ENCODE measurements around the gene TMA7.
"Not testable (repeated sequence)": the region's sequence is repeated elsewhere in the genome, so short reads cannot be mapped to it uniquely, and the experiment has no call there.

TMA7 gene

DNA sequence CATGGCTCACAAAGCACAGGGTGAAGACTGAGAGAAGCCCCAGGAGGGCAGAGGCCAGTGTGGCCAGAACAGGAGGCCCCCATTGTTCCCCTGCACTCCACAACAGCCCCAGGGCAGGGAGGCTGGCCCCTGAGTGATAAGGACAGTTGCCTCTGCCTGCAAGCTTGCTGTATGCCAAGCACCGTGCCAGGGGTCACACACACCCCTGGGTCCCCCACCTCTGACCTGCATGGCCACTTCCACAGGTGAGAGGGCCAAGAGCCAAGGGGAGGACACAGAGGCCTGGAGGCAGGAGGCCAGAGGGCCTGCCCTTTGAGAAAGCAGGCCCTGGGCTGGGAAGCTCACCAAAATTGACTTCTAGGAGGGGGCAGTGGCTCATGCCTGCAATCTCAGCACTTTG, 30.2 kb downstream of the TMA7 start:
- DNase-seq: no peak

DNA sequence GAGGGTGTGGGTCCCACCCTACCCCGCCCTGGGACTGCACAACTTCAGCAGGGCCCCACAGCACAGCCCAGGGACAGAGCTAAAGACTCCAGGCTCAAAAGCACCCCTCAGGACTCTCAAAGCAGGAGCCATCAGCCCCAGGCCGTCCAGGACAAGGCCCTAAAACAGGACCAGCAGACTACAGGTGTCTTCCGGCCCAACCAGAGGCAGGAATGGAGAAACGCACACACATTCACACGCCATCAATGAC, 32.5 kb downstream of the TMA7 start:
- no peak for DNase-seq

DNA sequence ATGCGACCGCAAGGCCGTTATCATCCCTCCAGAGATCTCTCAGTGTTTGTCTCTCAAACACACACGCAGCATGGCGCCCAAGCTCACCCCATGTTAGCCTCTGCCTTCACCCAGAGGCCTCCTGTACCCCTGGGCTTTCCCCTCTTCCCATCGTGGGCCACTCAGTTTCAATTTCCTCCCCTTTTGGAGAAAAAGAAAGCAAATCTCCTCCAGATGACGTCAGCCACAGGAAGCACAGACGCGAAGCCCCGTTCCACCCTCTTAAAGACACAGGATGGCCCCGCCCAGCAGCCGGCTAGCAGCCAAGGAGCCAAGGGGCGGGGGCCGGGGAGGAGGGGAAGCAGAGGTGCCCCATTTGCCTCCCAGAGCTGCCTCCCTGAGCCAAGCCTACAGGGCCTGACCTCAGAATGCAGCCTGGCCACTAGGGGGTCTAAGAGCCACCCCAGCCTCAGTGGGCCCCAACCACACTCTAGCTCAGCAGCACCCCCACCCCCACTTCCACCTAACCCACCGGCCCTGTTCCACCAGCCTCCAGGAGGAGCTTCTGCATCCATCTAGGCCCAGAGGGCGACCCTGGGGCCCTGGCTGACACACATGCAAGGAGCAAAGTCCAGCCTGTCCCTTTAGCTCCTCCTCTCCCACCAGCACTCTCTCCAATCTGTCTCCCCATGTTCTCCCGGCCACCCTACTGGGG, 33.0 kb downstream of the TMA7 start:
- no peak for DNase-seq

DNA sequence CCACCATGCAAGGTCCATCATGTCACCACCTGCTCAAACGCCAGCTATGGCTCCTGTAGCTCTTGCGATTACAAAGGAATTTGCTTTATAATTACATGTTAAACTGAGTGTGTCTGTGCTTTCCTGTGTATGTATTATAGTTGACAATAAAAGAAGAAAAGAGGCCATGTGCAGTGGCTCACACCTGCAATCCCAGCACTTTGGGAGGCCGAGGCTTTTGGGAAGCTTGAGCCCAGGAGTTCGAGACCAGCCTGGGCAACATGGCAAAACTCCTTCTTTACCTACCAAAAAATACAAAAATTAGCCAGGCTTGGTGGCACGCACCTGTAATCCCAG, 33.5 kb downstream of the TMA7 start:
- DNase-seq: no peak

DNA sequence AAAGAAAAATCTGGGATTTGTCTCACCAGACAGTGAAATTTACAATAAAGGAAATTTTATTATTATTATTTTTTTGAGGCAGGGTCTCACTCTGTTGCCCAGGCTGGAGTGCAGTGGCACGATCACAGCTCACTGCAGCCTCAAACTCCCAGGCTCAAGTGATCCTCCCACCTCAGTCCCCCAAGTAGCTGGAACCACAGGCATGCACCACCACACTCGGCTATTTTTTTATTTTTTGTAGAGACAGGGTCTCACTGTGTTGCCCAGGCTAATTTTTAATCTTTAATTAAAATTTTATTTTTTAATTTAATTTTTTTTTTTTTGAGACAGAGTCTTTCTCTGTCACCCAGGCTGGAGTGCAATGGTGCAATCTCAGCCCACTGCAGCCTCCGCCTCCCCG, 34.0 kb downstream of the TMA7 start:
- not testable (repeated sequence) for DNase-seq

DNA sequence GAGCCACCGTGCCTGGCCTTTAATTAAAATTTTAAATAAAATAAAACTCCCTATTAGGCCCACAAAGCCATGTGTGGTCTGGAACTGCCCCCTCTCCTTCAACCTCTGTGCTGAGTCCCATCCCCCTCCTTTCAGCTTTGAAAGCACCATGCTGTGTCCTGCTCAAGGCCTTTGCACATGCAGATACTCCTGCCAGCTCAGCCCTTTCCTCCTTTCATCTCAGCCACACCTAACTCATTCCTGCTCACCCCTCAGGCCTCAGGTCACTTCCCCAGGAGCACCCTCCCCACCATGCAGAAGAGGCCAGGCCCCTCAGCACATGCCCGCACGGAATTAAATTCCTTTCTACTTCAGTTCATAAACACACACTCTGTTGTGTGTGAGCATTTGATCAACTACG, 34.6 kb downstream of the TMA7 start:
- no peak for DNase-seq

DNA sequence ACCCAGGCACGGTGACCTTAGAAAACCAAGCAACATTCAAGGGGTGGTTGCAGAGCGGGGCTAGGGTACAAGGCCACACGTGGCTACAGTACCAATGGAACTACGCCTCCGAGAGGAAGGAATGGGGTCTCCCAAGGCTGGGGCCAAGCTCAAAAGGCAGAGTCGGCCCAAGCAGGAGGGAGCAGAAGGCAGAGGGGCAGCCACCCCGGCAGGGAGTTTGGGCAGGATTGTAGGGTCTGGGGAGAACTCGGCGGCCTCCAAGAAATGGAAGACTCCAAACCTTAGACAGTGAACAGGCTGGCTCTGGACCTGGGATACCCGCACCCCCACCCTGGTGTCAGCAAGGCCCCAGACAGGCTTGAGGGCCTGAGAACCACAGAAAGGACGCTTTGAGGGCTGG, 35.1 kb downstream of the TMA7 start:
- no peak for DNase-seq

DNA sequence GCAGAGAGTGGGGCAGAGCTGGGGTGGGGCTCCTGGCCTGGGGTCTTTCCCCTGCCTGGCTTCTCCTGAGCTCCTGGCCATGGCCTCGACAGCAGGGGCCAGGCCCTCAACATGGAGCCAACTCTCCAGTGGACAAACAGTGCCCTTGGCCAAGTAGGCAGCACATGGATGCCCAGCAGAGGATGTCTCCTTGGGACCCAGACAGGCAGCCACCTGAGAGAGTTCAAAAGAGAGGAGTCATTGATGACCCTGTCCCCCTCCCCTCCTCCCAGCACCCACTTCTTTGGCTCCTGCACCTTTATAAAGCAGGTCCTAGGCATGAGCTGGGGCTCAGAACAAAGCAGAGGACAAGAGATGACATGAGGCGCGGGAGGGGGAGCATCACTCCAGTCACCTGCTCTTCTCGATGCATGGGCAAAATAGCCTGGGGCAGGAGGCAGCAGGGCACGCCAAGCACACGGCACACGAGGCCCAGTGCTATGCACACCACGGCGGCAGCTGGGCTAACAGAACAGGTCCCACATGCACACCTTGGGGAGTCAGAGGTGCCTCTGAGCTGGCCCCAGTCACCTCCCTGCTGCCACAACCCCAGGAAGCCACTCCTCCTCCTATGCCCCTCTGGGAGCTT, 36.5 kb downstream of the TMA7 start:
- DNase-seq: no peak

DNA sequence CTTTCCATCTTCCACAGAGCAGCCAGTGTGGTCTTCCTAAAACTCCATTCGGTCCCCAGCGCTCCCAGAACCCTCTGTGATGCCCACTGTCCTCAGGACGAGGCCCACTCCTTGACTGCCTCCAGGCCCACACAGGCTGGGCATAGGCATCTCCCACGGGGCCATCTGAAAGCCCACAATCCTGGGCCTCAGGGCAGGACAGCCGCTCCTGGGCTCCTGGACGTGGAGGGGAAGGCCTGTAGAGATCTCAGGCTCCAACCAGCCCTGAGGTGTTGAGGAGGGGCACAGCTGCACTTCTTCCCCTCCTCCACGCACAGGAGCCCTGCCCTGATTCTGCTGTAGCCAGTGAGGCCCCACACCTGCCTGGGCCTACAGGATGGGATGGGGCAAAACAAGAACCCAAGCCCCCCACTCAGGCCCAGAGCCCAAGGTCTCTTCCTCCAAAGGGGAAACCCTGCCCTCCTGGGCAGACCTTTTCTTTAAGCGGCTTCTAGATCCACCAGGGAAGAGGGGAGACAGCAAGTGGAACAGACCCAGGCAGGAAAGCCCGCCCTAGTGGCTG, 38.0 kb downstream of the TMA7 start:
- DNase-seq: no peak

DNA sequence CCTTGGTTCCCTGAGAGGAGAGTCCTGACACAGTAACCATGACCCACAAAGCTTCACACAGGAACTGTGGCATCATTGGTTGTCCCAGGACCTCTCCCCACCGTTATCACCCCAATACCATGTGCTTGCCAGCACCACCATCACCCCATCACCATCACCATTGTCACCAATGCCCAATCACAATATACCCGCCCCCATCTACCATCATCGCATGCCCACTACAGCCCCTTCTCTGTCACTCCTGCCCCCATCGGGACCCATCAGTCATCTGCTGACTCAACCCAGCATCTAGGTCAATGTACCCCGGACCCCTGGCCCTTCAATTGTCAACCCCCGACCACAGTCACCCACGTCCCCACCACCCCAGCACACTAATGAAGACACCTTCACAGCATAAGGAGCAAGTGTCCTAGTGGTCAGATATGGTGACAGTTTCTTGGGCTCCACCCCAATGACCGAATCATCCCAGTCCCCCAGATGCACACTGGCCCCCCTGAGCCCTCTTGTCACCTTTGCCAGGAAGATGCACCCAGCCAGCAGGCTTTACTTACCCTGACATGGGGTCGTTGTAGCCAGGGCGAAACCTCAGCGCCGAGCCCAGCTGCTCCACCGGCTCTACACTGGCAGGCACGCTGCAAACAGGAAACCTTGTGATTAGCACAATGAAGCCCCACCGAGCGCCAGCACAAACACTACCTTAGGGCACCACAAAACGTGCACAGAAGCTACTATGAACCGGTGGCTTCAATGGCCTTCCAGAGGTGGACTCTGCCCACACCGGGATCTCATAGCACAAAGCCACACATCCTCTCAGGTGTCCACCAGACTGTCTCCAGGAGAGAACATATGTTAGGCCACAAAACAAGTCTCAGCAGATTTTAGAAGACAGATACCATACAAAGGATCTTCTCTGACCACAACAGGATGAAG, 38.8 kb downstream of the TMA7 start:
- DNase-seq: no peak

DNA sequence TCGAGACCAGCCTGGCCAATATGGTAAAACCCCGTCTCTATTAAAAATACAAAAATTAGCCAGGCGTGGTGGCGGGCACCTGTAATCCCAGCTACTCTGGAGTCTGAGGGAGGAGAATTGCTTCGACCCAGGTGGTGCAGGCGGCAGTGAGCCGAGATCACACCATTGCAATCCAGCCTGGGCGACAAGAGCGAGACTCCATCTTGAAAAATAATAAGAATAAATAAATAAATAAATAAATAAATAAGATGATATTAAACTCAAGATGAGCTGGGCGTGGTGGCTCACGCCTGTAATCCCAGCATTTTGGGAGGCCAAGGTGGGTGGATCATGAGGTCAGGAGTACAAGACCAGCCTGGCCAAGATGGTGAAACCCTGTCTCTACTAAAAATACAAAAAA, 40.8 kb downstream of the TMA7 start:
- not testable (repeated sequence) for DNase-seq

DNA sequence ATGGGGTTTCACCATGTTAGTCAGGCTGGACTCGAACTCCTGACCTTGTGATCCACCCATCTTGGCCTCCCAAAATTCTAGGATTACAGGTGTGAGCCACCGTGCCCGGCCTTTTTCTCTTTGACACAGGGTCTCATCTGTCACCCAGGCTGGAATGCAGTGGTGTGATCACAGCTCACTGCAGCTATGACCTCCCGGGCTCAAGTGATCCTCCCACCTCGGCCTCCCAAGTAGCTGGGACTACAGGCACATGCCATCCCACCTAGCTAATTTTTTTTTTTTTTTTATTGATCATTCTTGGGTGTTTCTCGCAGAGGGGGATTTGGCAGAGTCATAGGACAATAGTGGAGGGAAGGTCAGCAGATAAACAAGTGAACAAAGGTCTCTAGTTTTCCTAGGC, 42.8 kb downstream of the TMA7 start:
- not testable (repeated sequence) for DNase-seq

DNA sequence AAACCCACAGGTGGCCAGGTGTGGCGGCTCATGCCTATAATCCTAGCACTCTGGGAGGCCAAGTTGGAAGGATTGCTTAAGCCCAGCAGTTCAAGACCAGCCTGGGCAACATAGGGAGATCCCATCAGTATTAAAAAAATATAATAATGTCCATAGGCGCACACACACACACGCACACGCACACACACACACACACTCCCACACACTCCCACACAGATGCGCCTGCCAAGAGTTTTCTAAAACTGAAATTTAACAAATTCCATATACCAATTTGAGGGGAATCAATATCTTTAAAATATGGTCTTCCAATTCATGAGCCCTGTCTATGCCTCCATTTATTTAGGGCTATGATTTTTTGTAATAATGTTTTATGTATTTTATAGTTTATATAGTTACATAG, 46.9 kb downstream of the TMA7 start:
- DNase-seq: no peak

DNA sequence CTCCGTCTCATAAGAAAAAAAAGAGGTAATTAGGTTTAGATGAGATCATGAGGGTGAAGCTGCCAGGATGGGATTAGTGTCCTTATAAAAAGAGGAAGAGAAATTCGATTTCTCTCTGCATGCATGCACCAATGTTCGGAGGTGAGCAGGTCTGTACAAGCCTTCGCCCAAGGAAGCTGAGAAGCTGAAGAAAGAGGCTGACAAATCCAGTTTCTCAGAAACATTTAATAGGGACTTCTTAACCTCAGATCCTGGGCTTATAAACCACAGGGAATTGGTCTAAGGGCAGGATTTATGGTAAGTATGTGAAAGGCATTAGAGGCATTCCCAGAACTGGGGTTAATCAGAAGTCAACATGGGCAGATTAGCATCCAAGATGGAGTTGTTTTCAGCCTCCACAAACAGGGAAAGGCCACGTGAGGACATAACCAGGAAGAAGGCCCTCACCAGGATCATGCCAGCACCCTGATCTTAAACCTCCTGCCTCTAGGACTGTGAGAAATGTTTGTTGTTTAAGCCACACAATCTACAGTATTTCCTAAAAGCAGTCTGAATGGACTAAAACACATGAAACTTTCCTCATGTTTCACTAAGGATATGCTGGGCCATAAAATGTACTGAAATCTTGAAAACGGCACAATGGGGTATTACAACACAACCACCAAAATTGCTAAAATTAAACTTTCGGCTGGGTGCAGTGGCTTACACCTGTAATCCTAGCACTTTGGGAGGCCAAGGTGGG, 52.6 kb downstream of the TMA7 start:
- DNase-seq: no peak

DNA sequence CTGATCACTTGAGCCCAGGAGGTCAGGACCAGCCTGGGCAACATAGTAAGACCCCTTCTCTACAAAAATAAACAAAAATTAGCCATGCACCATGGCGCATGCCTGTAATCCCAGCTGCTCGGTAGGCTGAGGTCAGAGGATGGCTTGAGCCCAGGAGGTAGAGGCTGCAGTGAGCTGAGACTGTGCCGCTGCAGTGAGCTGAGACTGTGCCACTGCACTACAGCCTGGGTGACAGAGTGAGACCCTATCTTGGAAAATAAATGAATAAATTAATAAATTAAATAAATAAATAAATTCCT, 53.1 kb downstream of the TMA7 start:
- DNase-seq: no peak

Data from cortex of kidney (tissue), 1 donor.